Body of pancreas (tissue), 4 donors: ENCODE measurements around the gene TENT4A.

Experiments
- POLR2A ChIP-seq, 3 donors: fragments of 450-650 bp; IDR thresholded peaks; one replicate each; pipeline ENCODE4 v1.6.1; 2016; ENCODE audit warnings: antibody characterized with exemption in 3 of 3, mild to moderate bottlenecking in 2 of 3
- TF ChIP-seq, protein P1 (sequence below), 7 experiments: fragments of 450-650 bp in 4 of 7; fragments of 200-600 bp in 3 of 7; sonication (generic) in 3 of 7; IDR thresholded peaks; one replicate each; pipeline ENCODE4 v1.5.1; 2016 to 2019; ENCODE audit warnings: antibody characterized with exemption in 7 of 7

DNA sequence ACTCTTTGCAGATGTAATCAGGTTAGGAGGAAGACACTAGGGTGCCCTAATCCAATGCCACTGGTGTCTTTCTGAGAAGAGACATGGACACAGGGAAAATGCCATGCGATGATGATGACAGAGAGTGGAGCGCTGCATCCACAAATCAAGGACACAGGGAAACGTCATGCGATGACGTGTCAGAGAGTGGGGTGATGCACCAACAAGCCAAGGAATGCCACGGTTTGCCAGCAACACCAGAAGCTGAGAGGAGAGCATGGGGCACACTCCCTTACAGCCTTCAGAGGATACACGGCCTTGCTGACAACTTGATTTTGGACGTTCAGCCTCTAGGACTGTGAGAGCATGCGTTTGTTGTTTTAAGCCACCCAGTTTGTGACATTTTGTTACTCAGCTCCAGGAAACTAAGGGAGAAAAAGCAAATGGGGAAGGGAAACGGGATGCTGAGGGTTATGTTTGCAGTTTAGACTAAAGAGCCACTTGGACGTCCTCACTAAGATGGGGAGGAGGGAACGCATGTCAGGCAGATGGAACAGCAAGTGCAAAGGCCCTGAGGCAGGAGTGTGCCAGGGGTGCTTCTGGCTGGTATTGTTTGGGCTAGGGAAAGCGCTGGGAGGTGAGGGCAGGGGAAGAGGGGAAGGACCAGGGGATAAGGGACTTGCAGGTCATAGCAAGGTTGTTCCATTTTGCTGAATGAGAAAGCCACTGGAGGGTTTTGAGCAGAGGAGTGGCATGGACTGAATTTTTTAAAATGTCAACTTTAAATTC lies 2.5 kb upstream of the TENT4A start:
- no peak for TF ChIP-seq POLR2A (IDR thresholded peaks at IDR 0.05)
- TF ChIP-seq, protein P1, sequence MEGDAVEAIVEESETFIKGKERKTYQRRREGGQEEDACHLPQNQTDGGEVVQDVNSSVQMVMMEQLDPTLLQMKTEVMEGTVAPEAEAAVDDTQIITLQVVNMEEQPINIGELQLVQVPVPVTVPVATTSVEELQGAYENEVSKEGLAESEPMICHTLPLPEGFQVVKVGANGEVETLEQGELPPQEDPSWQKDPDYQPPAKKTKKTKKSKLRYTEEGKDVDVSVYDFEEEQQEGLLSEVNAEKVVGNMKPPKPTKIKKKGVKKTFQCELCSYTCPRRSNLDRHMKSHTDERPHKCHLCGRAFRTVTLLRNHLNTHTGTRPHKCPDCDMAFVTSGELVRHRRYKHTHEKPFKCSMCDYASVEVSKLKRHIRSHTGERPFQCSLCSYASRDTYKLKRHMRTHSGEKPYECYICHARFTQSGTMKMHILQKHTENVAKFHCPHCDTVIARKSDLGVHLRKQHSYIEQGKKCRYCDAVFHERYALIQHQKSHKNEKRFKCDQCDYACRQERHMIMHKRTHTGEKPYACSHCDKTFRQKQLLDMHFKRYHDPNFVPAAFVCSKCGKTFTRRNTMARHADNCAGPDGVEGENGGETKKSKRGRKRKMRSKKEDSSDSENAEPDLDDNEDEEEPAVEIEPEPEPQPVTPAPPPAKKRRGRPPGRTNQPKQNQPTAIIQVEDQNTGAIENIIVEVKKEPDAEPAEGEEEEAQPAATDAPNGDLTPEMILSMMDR (IDR thresholded peaks at IDR 0.05): no peak
